WTC11 (cell line): Measurements from ENCODE around the gene ZDHHC11. TPM values are rescaled to one million over a fixed set of nuclear protein-coding genes. Genes with fewer than 3 reads are reported as not detected.

Experiments
- ATAC-seq: fragments of 200-7000 bp; cut with Tn5 transposase; 2 replicates; pipeline ENCODE4 v1.10.0; 2021; ENCODE audit warnings: mild to moderate bottlenecking, moderate library complexity
- CTCF ChIA-PET: fragments of 300-600 bp; sonication (Branson Sonifier 250); formaldehyde crosslinking; loops from one replicate; lab custom pipeline; 2021; ENCODE audit warnings: antibody characterized with exemption; lab: Charles Lee
- POLR2A ChIA-PET: fragments of 350-600 bp; sonication (Branson Sonifier 250); formaldehyde crosslinking; loops from one replicate; lab custom pipeline; 2021; ENCODE audit warnings: antibody characterized with exemption; lab: Charles Lee
- DNase-seq: peaks from one replicate; pipeline ENCODE4 v3.0.0; 2021; ENCODE audit warnings: low spot score
- H3K27ac Mint-ChIP-seq: 2 replicates; pipeline ENCODE4 v1.8.0; 2021; ENCODE audit warnings: mixed read lengths
- H3K27me3 Mint-ChIP-seq: 2 replicates; pipeline ENCODE4 v1.8.0; 2021; ENCODE audit warnings: low read depth, mild to moderate bottlenecking, moderate library complexity, mixed read lengths
- H3K36me3 Mint-ChIP-seq: 2 replicates; pipeline ENCODE4 v1.8.0; 2021; ENCODE audit warnings: mixed read lengths
- H3K4me1 Mint-ChIP-seq: 2 replicates; pipeline ENCODE4 v1.8.0; 2022; ENCODE audit warnings: mixed read lengths
- H3K4me3 Mint-ChIP-seq: 2 replicates; pipeline ENCODE4 v1.8.0; 2021; ENCODE audit warnings: mild to moderate bottlenecking, moderate library complexity, mixed read lengths
- H3K9me3 Mint-ChIP-seq: 2 replicates; pipeline ENCODE4 v1.8.0; 2021; ENCODE audit warnings: mixed read lengths
- CREB1 ChIP-seq: sonication (generic); formaldehyde crosslinking; IDR thresholded peaks from 2 replicates; pipeline ENCODE4 v1.8.0; 2023; ENCODE audit warnings: mild to moderate bottlenecking, missing genetic modification reagents
- E2F5 ChIP-seq: sonication (generic); formaldehyde crosslinking; IDR thresholded peaks from 2 replicates; pipeline ENCODE4 v1.8.1; 2022; ENCODE audit warnings: mild to moderate bottlenecking, moderate library complexity, missing genetic modification reagents
- FOXJ3 ChIP-seq: sonication (generic); formaldehyde crosslinking; IDR thresholded peaks from 2 replicates; pipeline ENCODE4 v1.9.0; 2021; ENCODE audit warnings: missing genetic modification reagents, mild to moderate bottlenecking, borderline replicate concordance
- FOXK1 ChIP-seq: sonication (generic); formaldehyde crosslinking; IDR thresholded peaks from 2 replicates; pipeline ENCODE4 v1.8.0; 2022; ENCODE audit warnings: mild to moderate bottlenecking, moderate library complexity, missing genetic modification reagents
- FOXP4 ChIP-seq: sonication (generic); formaldehyde crosslinking; IDR thresholded peaks from 2 replicates; pipeline ENCODE4 v1.8.0; 2022; ENCODE audit warnings: mild to moderate bottlenecking, missing genetic modification reagents
- GRHL2 ChIP-seq: fragments of 250-450 bp; sonication (Bioruptor Pico); IDR thresholded peaks from 2 replicates; pipeline ENCODE4 v1.8.0; 2022; ENCODE audit warnings: mild to moderate bottlenecking, moderate library complexity; ENCODE audit not compliant: insufficient replicate concordance, severe bottlenecking
- GTF2I ChIP-seq: fragments of 250-450 bp; sonication (Bioruptor Pico); conservative IDR thresholded peaks from 2 replicates; pipeline ENCODE4 v1.4.0; 2021; ENCODE audit warnings: mild to moderate bottlenecking
- HMGA2 ChIP-seq: fragments of 250-450 bp; sonication (Bioruptor Pico); IDR thresholded peaks from 2 replicates; pipeline ENCODE4 v1.4.0; 2021; ENCODE audit warnings: mild to moderate bottlenecking, moderate library complexity
- JUN ChIP-seq: sonication (generic); formaldehyde crosslinking; IDR thresholded peaks from 2 replicates; pipeline ENCODE4 v1.8.0; 2023; ENCODE audit warnings: mild to moderate bottlenecking, missing genetic modification reagents
- MXD4 ChIP-seq: fragments of 250-450 bp; sonication (Bioruptor Pico); IDR thresholded peaks from 2 replicates; pipeline ENCODE4 v1.8.0; 2021; ENCODE audit warnings: mild to moderate bottlenecking, moderate library complexity, borderline replicate concordance
- MYBL2 ChIP-seq: sonication (generic); formaldehyde crosslinking; IDR thresholded peaks from 2 replicates; pipeline ENCODE4 v1.8.1; 2023; ENCODE audit warnings: mild to moderate bottlenecking, moderate library complexity, missing genetic modification reagents
- PRDM15 ChIP-seq: sonication (generic); formaldehyde crosslinking; IDR thresholded peaks from 2 replicates; pipeline ENCODE4 v1.8.0; 2022; ENCODE audit warnings: missing genetic modification reagents
- PRRX2 ChIP-seq: fragments of 250-450 bp; sonication (Bioruptor Pico); IDR thresholded peaks from 2 replicates; pipeline ENCODE4 v1.8.0; 2021; ENCODE audit warnings: mild to moderate bottlenecking
- RELA ChIP-seq: sonication (generic); formaldehyde crosslinking; IDR thresholded peaks from 2 replicates; pipeline ENCODE4 v1.8.1; 2022; ENCODE audit warnings: missing genetic modification reagents, mild to moderate bottlenecking, borderline replicate concordance
- USF2 ChIP-seq: sonication (generic); formaldehyde crosslinking; IDR thresholded peaks from 2 replicates; pipeline ENCODE4 v1.8.1; 2023; ENCODE audit warnings: mild to moderate bottlenecking, missing genetic modification reagents, moderate library complexity
- ZBTB21 ChIP-seq: sonication (generic); formaldehyde crosslinking; IDR thresholded peaks from 2 replicates; pipeline ENCODE4 v1.8.1; 2023; ENCODE audit warnings: mild to moderate bottlenecking, missing genetic modification reagents, borderline replicate concordance
- ZNF317 ChIP-seq: sonication (generic); formaldehyde crosslinking; IDR thresholded peaks from 2 replicates; pipeline ENCODE4 v1.8.1; 2023; ENCODE audit warnings: low read depth, mild to moderate bottlenecking, moderate library complexity, missing genetic modification reagents, borderline replicate concordance
- ZNF512 ChIP-seq: sonication (generic); formaldehyde crosslinking; IDR thresholded peaks from 2 replicates; pipeline ENCODE4 v1.8.1; 2022; ENCODE audit warnings: missing genetic modification reagents, borderline replicate concordance
- total RNA-seq: library from RNA; stranded (reverse); gene quantifications from 3 replicates; pipeline ENCODE4 v1.2.3, GENCODE V29; 2021
- TF ChIP-seq, protein P1 (sequence below): fragments of 250-450 bp; sonication (Bioruptor Pico); IDR thresholded peaks from 2 replicates; pipeline ENCODE4 v1.9.0; 2021; ENCODE audit warnings: mild to moderate bottlenecking
- TF ChIP-seq, protein P2 (sequence below): sonication (generic); formaldehyde crosslinking; IDR thresholded peaks from 2 replicates; pipeline ENCODE4 v1.8.1; 2023; ENCODE audit warnings: mild to moderate bottlenecking, missing genetic modification reagents, moderate library complexity

ZDHHC11 gene
- total RNA-seq, 1 experiment from 2014 or later, result 21.4 TPM

DNA sequence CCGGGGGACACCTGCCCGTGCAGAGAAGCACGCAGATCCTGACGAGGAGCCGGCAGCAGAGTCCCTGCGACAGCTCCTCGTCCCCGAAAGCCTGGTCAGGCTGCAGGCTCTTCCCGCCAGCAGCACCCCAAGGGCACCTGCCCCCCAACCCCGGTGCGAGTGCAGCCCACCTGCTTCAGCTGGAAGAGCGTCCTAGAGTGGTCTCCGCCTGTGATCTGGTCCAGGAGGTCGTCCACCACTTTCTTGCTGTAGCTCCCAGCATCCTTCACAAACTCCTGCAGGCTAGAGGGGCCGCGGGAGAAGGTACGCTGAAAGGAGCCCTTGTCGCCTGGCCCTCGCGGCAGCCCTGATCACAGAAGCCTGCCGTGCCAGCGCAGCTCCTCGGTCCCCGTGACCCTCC is 25.1 kb upstream of the ZDHHC11 start (continued):
- TF ChIP-seq ZNF512 (CRISPR knock-in tag) (no peak), PRDM15 (CRISPR knock-in tag) (no peak), PRRX2 (CRISPR knock-in tag) (no peak), FOXP4 (CRISPR knock-in tag) (no peak), MXD4 (CRISPR knock-in tag) (no peak)

DNA sequence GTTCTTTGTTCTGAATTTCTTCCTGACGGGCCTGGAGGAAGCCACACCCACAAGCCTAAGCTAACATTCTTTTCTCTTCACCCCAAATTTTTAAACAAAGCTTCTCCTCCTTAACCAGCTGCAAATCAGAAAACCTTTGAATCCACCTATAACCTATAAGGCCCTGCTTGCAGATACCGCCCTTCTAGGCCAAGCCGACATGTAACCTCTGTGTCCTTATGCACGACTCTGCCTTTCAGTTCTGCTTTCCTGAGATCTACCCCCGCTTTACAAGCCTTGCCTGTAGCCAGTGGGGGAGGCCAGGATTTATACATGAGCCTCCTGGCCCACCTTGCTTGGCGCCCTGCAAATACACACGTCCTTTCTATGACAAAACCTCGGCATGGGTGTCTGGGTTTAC is 22.5 kb upstream of the ZDHHC11 start:
- no peaks in the 10 kb centered on the region for H3K4me1 Mint-ChIP-seq
- peak overlapping the region; percentile 27; the same call in 1 of the 2 replicates for H3K27ac Mint-ChIP-seq
- TF ChIP-seq PRDM15 (CRISPR knock-in tag) (no peak), ZBTB21 (CRISPR knock-in tag) (no peak), RELA (no peak), MYBL2 (CRISPR knock-in tag) (no peak), FOXK1 (CRISPR knock-in tag) (no peak), HMGA2 (CRISPR knock-in tag) (no peak)
- ChIA-PET POLR2A (no interaction called here), CTCF (interaction anchor here (0.6 kb wide), 1 partner anchor 444 kb away, joined by 3 read pairs; no protein-coding TSS in a partner anchor)
- H3K9me3 Mint-ChIP-seq, result no peaks in the 10 kb centered on the region
- ATAC-seq (no peak), DNase-seq (no peak)
- peaks cover 84% of the 10 kb centered on the region for H3K36me3 Mint-ChIP-seq
- H3K27me3 Mint-ChIP-seq, result no peaks in the 10 kb centered on the region
- no peak overlapping the region for H3K4me3 Mint-ChIP-seq

DNA sequence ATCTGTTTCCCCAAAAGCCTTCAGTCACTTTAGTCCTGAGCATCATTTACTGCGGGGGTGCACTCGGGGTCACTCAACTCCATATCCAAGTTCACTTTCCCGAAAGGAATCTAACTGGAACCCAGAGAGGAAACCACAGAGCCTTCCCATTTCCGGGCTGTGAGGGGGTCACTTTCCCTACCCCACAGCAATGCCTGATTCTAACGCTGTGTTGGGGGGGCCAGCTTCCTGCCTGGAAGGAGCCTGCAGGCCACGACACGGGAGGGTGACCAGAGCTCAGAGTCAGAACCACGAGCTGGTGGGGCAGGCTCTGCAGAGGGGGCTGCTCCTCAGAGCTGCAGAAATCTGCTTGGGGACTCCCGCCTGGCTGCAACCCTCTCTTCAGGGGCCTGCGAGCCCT is 21.5 kb upstream of the ZDHHC11 start:
- Mint-ChIP-seq H3K27ac (no peak overlapping the region), H3K27me3 (no peaks in the 10 kb centered on the region), H3K9me3 (no peaks in the 10 kb centered on the region), H3K4me3 (no peak overlapping the region), H3K4me1 (no peaks in the 10 kb centered on the region), H3K36me3 (peaks cover 83% of the 10 kb centered on the region)
- ChIA-PET POLR2A (no interaction called here), CTCF (no interaction called here)
- DNase-seq (no peak), ATAC-seq (no peak)
- TF ChIP-seq FOXJ3 (CRISPR knock-in tag), result no peak
- no peak for TF ChIP-seq E2F5
- no peak for TF ChIP-seq GTF2I (CRISPR knock-in tag)
- TF ChIP-seq, protein P1, sequence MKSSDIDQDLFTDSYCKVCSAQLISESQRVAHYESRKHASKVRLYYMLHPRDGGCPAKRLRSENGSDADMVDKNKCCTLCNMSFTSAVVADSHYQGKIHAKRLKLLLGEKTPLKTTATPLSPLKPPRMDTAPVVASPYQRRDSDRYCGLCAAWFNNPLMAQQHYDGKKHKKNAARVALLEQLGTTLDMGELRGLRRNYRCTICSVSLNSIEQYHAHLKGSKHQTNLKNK (CRISPR knock-in tag), result no peak
- no peak for TF ChIP-seq CREB1
- TF ChIP-seq ZNF317 (CRISPR knock-in tag), result no peak
- TF ChIP-seq MYBL2 (CRISPR knock-in tag), result no peak
- TF ChIP-seq, protein P2, sequence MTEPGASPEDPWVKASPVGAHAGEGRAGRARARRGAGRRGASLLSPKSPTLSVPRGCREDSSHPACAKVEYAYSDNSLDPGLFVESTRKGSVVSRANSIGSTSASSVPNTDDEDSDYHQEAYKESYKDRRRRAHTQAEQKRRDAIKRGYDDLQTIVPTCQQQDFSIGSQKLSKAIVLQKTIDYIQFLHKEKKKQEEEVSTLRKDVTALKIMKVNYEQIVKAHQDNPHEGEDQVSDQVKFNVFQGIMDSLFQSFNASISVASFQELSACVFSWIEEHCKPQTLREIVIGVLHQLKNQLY (CRISPR knock-in tag), result no peak
- no peak for TF ChIP-seq GRHL2 (CRISPR knock-in tag)
- no peak for TF ChIP-seq USF2 (CRISPR knock-in tag)
- TF ChIP-seq JUN (CRISPR knock-in tag), result no peak
